ENCODE data around the gene SLC39A13.

The SLC39A13 gene

GRCh38 chr11:47418454-47419259 is 10.3 kb downstream of the SLC39A13 start:
- no peak overlapping the region for H3K4me3 Mint-ChIP-seq
- peaks cover 40% of the 10 kb centered on the region for H3K36me3 Mint-ChIP-seq (ENCODE audit: low read depth)
- H3K9me3 Mint-ChIP-seq, result no peaks in the 10 kb centered on the region
- DNase-seq (no peak), ATAC-seq (no peak)
- H3K27ac Mint-ChIP-seq, result peak overlapping the region; percentile 39
- H3K4me1 Mint-ChIP-seq, result peaks cover 1% of the 10 kb centered on the region
- no peaks in the 10 kb centered on the region for H3K27me3 Mint-ChIP-seq

GRCh38 chr11:47425611-47426010 is 17.2 kb downstream of the SLC39A13 start:
- Mint-ChIP-seq H3K4me3 (peak overlapping the region; percentile 99), H3K27ac (peak overlapping the region; percentile 99), H3K27me3 (no peaks in the 10 kb centered on the region), H3K9me3 (no peaks in the 10 kb centered on the region), H3K36me3 (ENCODE audit: low read depth) (peaks cover 39% of the 10 kb centered on the region), H3K4me1 (peaks cover 25% of the 10 kb centered on the region)
- DNase-seq, result no peak
- no peak for ATAC-seq

GRCh38 chr11:47426062-47426956 is 17.9 kb downstream of the SLC39A13 start, which contains the start of gene PSMC3:
Gene PSMC3 (minus strand): TSS chr11:47426439. CDS start chr11:47426279, 160 bp downstream.
- Mint-ChIP-seq H3K27me3 (no peaks in the 10 kb centered on the region), H3K4me3 (peak within 1 kb of the TSS; percentile 99), H3K36me3 (ENCODE audit: low read depth) (peaks cover 36% of the 10 kb centered on the region), H3K27ac (peak within 1 kb of the TSS; percentile 99), H3K4me1 (peaks cover 25% of the 10 kb centered on the region), H3K9me3 (no peaks in the 10 kb centered on the region)
- ATAC-seq, result peak; percentile 94
- DNase-seq, result peak; percentile 99

DNA sequence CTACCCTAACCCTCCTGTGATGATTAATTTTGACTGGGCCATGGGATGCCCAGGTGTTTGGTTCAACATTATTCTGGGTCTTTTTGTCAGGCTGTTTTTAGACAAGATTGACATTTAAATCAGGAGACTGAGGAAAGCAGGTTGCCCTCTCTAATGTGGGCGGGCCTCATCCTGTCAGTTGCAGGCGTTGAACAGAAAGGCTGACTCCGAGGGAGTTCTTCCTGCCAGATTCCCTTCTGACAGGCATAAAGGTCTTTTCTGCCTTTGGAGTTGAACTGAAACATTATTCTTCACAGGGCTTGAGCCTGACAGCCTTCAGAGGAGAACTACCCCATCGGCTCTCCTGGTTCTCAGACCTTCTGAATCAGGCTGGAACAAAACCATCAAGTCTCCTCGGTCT is 22.1 kb downstream of the SLC39A13 start:
- Mint-ChIP-seq H3K9me3 (no peaks in the 10 kb centered on the region), H3K4me1 (peaks cover 7% of the 10 kb centered on the region), H3K27ac (no peak overlapping the region), H3K4me3 (no peak overlapping the region), H3K27me3 (no peaks in the 10 kb centered on the region), H3K36me3 (ENCODE audit: low read depth) (peaks cover 7% of the 10 kb centered on the region)
- DNase-seq (no peak), ATAC-seq (no peak)

DNA sequence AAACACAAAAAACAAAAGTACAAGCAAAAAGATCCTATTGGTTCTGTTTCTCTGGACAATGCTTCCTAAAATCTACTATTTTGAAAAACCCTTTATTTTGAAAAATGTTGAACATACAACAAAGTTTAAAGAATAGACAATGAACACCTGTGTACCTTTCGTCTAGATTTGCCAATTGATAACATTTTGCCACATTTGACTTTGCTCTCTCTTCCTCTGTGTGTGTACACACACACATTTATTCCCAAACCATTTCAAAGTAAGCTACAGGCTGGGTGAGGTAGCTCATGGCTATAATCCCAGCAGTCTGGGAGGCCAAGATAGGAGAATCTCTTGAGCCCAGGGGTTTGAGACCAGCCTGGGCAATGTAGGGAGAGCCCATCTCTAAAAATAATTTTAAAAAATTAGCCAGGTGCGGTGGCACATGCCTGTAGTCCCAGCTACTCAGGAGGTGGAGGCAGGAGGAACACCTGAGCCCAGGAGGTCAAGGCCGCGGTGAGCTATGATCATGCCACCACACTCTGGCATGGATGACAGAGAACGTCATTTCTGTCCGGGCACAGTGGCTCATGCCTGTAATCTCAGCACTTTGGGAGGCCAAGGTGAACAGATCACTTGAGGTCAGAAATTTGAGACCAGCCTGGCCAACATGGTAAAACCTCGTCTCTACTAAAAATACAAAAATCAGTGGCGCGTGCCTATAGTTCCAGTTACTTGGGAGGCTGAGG is 23.1 kb downstream of the SLC39A13 start:
- H3K36me3 Mint-ChIP-seq (ENCODE audit: low read depth), result no peaks in the 10 kb centered on the region
- H3K27ac Mint-ChIP-seq, result no peak overlapping the region
- no peaks in the 10 kb centered on the region for H3K27me3 Mint-ChIP-seq
- ATAC-seq, result no peak
- no peaks in the 10 kb centered on the region for H3K9me3 Mint-ChIP-seq
- peaks cover 6% of the 10 kb centered on the region for H3K4me1 Mint-ChIP-seq
- no peak overlapping the region for H3K4me3 Mint-ChIP-seq
- no peak for DNase-seq

DNA sequence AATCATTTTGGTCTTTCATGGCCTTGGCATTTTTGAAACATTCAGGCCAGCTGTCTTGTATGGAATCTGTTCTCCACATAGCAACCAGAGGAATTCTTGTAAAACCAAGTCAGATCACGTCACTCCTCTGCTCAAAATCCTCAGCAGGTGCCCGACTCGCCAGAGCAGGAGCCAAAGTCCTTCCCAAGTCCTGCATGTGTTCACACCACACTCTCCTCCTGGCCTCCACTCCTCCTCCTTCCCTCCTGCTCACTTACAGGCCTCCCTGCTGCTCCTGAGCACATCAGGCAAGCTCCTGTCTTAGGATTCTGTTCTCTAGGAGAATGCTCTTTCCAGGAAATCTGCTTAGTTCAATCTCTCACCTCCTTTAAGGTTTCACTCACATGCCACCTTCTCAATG is 24.8 kb downstream of the SLC39A13 start:
- H3K9me3 Mint-ChIP-seq, result no peaks in the 10 kb centered on the region
- H3K4me1 Mint-ChIP-seq, result no peaks in the 10 kb centered on the region
- H3K27ac Mint-ChIP-seq, result no peak overlapping the region
- DNase-seq (no peak), ATAC-seq (no peak)
- no peaks in the 10 kb centered on the region for H3K27me3 Mint-ChIP-seq
- no peak overlapping the region for H3K4me3 Mint-ChIP-seq
- H3K36me3 Mint-ChIP-seq (ENCODE audit: low read depth), result no peaks in the 10 kb centered on the region

- Mint-ChIP-seq H3K27me3 (no peaks in the 10 kb centered on the region), H3K36me3 (ENCODE audit: low read depth) (no peaks in the 10 kb centered on the region), H3K4me3 (no peak overlapping the region), H3K9me3 (no peaks in the 10 kb centered on the region), H3K27ac (no peak overlapping the region), H3K4me1 (no peaks in the 10 kb centered on the region)
- no peak for ATAC-seq
- no peak for DNase-seq
These were observed 25.8 kb downstream of the SLC39A13 start for GRCh38 chr11:47434011-47434786.

- H3K36me3 Mint-ChIP-seq (ENCODE audit: low read depth), result no peaks in the 10 kb centered on the region
- no peaks in the 10 kb centered on the region for H3K27me3 Mint-ChIP-seq
- no peak overlapping the region for H3K4me3 Mint-ChIP-seq
- H3K9me3 Mint-ChIP-seq, result no peaks in the 10 kb centered on the region
- no peaks in the 10 kb centered on the region for H3K4me1 Mint-ChIP-seq
- ATAC-seq (no peak), DNase-seq (no peak)
- no peak overlapping the region for H3K27ac Mint-ChIP-seq
These were observed 27.3 kb downstream of the SLC39A13 start for GRCh38 chr11:47435687-47436086.

DNA sequence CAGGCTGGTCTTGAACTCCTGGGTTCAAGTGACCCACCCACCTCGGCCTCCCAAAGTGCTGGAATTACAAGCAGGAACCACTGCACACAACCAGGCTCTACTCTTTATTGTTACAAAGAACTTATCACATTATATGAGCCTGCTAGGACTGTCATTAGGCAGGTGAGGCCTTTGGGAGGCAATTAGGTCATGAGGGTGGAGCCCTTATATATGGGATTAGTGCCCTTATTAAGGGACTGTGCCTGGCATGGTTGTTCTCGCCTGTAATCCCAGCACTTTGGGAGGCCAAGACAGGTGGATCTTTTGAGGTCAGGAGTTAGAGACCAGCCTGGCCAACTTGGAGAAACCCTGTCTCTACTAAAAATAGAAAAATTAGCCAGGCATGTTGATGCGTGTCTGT is 28.3 kb downstream of the SLC39A13 start:
- H3K4me3 Mint-ChIP-seq, result no peak overlapping the region
- H3K27me3 Mint-ChIP-seq, result no peaks in the 10 kb centered on the region
- no peaks in the 10 kb centered on the region for H3K4me1 Mint-ChIP-seq
- no peak for DNase-seq
- H3K9me3 Mint-ChIP-seq, result no peaks in the 10 kb centered on the region
- H3K36me3 Mint-ChIP-seq (ENCODE audit: low read depth), result no peaks in the 10 kb centered on the region
- no peak overlapping the region for H3K27ac Mint-ChIP-seq
- ATAC-seq, result no peak

DNA sequence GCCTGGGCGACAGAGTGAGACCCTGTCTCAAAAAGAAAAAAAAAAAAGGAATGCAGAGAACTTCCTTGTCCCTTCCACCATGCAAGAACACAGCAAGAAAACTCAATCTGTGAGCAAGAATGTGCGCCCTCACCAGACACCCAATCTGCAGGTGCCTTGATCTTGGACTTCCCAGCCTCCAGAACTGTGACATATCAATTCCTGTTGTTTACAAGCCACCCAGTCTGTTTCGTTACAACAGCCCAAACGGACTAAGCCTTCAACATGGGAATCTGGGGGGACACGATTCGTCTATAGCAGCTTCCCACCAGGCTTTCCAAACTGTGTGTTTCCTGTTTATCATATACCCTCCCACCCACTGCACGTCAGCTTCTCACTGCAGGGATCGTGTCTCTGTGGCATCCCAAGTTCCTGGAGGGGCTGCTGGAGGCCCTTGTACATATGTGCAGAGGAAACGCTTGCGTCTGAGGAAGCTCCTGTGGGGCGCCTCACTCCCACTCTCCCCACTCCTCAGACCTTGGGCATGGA is 28.9 kb downstream of the SLC39A13 start:
- ATAC-seq, result no peak
- Mint-ChIP-seq H3K4me1 (no peaks in the 10 kb centered on the region), H3K27me3 (no peaks in the 10 kb centered on the region), H3K4me3 (no peak overlapping the region), H3K27ac (no peak overlapping the region), H3K36me3 (ENCODE audit: low read depth) (no peaks in the 10 kb centered on the region), H3K9me3 (no peaks in the 10 kb centered on the region)
- no peak for DNase-seq

GRCh38 chr11:47437746-47438418 is 29.5 kb downstream of the SLC39A13 start:
- ATAC-seq (no peak), DNase-seq (no peak)
- Mint-ChIP-seq H3K4me1 (no peaks in the 10 kb centered on the region), H3K27me3 (no peaks in the 10 kb centered on the region), H3K9me3 (no peaks in the 10 kb centered on the region), H3K27ac (no peak overlapping the region), H3K4me3 (no peak overlapping the region), H3K36me3 (ENCODE audit: low read depth) (no peaks in the 10 kb centered on the region)

DNA sequence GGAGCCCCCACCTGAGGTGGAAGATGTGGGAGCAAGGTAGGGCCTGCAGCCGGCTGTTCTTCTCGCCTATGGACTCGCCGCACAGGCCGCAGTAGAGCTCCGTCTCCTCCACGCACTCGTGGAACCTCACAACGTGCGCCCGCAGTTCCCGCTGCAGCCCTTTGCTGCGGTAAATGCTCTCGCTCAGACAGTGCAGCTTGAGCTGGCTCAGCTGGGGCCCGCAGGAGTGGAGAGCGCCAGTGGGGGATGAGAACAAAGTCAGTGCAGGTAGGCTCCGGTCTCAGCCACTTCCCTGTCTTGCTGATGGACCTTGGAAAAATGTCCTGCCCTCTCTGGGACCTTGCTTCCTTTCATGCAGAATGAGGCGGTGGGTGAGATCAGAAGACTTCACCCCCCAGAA is 30.3 kb downstream of the SLC39A13 start:
- H3K9me3 Mint-ChIP-seq, result no peaks in the 10 kb centered on the region
- H3K27me3 Mint-ChIP-seq, result no peaks in the 10 kb centered on the region
- no peak for DNase-seq
- H3K4me3 Mint-ChIP-seq, result no peak overlapping the region
- no peak overlapping the region for H3K27ac Mint-ChIP-seq
- no peaks in the 10 kb centered on the region for H3K4me1 Mint-ChIP-seq
- ATAC-seq, result no peak
- no peaks in the 10 kb centered on the region for H3K36me3 Mint-ChIP-seq (ENCODE audit: low read depth)

DNA sequence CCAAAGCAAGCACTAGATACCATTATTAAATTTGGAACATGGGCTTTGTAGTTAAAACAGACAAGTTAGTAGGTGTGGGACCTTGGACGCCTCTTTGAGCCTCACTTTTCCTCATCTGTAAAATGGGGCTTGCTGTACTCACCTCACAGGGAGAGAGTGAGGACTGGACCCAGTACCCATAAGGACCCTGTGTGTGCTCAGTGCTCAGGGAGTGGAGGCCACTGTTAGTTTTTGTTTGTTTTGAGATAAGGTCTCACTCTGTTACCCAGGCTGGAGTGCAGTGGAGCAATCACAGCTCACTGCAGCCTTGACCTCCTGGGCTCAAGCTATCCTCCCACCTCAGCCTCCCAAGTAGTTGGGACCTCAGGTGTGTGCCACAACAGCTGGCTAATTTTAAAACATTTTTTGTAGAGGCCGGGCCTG is 31.7 kb downstream of the SLC39A13 start:
- Mint-ChIP-seq H3K36me3 (ENCODE audit: low read depth) (no peaks in the 10 kb centered on the region), H3K27ac (no peak overlapping the region), H3K9me3 (no peaks in the 10 kb centered on the region), H3K27me3 (no peaks in the 10 kb centered on the region), H3K4me3 (no peak overlapping the region), H3K4me1 (no peaks in the 10 kb centered on the region)
- no peak for ATAC-seq
- DNase-seq, result no peak
